ENCODE data around the gene ARHGEF7.

ARHGEF7 gene

GRCh38 chr13:111314852-111315251 lies 199.7 kb downstream of the ARHGEF7 start:
- DNase-seq: no peak

- DNase-seq: no peak
Measured at GRCh38 chr13:111315347-111315995, 200.4 kb downstream of the ARHGEF7 start.

- DNase-seq: no peak
Measured at GRCh38 chr13:111316161-111316730, 201.1 kb downstream of the ARHGEF7 start.

GRCh38 chr13:111317042-111317550 lies 202.0 kb downstream of the ARHGEF7 start:
- DNase-seq: no peak

DNA sequence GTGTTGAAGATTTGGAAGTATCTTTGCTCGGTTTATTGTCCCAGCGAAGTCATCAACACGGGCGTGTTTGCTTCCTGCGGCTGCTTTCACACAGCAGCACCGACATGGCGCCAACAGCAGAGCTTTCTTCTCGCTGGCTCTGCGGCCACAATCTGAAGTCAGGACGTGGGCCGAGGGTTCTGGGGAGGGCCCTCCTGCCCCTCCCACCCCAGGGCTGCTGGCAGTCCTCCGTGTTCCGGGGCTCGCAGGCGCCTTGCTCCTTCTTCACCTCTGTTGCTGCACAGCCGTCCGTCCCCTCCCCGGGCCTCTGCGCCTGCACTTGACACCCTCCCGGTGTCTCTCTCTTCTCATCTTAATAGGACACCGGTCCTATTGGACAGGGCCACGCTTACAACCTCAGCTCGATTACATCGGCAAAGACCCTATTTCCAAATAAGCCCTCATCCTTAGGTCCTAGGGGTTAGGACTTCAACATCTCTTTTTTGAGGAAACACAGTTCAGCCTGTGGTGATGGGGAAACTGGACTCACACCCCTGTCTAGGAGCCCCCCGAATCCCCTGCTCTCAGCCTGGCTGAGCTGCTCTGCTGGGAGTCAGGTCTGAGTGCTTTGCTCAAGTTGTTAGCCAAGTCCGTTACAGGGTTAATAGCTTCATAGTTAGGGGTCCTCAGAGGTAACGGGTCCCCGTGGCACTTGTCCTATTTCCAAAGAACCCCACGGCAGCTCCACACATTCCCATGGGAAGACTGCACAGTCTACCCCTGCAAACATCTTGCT lies 202.6 kb downstream of the ARHGEF7 start:
- no peak for DNase-seq

DNA sequence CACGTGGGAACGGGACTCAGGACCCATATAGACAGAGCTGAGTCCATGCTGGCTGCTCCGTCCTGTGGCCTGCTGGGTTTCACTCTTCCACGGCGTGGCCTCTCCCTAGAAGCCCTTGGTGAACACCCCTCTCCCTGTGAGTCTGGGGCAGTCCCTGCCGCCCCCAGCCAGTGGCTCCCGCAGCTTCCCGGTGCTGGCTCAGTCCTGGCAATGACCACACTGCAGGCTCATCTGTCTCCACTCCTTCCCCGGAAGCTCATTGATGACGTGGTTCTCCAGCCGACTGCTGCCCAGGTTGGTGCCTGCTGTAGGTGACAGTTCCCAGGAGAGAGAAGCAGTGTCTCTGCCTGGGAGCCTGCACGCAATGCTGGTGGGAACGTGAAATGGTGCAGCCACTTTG lies 203.3 kb downstream of the ARHGEF7 start:
- DNase-seq: no peak

DNA sequence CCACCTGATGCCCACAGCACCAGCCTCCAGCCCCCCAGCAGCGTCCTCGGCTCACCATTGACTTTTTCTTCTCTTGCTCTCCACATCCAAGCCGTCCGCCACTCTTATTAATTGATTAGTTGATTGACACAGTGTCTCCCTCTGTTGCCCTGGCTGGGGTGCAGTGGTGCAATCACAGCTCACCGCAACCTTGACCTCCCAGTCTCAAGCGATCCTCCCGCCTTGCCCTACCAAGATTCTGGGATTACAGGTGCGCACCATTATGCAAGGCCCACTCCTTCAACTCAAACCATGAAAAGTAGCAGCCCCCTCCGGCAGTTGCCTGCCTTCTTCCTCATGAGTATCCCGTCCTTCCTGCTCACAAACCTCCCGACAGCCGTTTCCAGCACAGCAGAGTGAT lies 204.4 kb downstream of the ARHGEF7 start:
- no peak for DNase-seq

- no peak for DNase-seq
Measured at GRCh38 chr13:111319998-111320911, 205.1 kb downstream of the ARHGEF7 start, which contains the start of gene TEX29. Gene TEX29, plus strand, starts transcription at chr13:111320642. Its CDS starts 249 bp downstream, at chr13:111320891.

- DNase-seq: no peak
Measured at GRCh38 chr13:111322001-111322915, 207.1 kb downstream of the ARHGEF7 start.

DNA sequence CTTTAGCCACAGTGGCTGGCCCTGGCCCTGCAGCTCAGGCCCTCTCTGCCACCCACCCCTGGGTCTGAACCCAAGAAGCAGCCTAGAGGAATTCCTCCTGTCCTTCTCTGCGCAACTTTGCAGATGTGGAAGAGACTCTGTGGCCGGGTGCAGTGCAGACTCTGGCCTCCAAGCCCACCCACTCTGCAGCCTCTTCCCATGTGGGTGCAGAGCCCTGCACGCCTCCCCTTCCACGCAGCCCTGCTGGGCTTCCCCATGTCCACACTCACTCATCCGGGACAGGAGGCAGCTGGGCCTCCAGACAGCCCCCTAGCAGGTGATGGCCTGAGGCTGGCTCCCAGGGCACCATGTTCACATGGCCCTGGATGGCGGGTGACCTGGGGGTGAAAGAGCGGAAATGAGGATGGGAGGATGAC lies 207.8 kb downstream of the ARHGEF7 start:
- no peak for DNase-seq

DNA sequence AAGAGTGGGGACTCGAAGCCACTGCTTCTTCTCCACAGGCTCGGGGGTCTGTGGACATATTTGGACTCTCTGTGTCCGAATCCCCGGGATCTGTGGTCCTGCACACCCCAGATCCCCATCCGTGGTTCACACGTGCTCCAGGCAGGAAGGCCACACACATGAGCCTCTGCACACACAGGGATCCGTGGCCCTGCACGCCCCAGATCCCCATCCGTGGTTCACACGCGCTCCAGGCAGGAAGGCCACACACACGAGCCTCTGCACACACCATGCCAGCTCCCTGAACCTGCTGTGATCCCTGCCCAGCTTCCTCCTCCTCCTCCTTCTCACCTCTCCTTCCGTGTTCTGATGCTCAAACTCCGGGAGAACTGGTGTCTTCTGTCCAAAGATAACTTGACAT lies 208.4 kb downstream of the ARHGEF7 start:
- DNase-seq: no peak

DNA sequence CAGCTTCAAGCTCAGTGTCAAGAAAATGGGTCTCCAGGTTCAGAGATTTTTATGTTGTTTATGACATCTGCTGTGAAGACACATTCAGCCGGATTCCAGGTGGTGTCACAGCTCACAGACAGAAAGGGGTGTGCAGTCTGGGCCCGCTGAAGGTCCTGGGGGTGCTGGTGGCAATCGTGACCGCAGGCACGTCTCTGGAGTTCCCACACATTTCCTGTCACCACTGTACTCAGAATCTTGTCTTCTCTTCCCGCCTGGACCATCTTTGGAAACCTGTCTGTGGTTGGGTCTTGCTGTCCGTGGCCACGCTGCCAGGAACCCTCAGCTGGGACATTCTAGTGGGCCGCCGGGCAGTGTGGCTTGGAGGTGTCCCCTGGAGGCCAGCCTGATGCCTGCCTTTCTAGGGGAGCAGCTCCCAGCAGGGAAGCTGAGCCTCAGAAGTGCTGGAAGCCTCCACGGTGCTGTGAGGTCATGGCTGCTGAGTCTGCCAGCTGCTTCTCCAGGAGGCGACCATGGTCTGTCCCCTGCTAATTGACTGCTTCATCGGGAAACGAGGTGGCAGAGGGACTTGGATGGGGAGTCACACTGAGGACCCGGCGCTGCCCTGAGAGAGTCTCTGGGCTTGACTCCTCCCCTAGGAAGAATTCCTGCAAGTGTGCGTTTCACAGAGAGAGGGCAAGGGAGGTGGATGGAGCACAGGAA lies 209.0 kb downstream of the ARHGEF7 start:
- DNase-seq: no peak

GRCh38 chr13:111324736-111325135 lies 209.6 kb downstream of the ARHGEF7 start:
- no peak for DNase-seq

DNA sequence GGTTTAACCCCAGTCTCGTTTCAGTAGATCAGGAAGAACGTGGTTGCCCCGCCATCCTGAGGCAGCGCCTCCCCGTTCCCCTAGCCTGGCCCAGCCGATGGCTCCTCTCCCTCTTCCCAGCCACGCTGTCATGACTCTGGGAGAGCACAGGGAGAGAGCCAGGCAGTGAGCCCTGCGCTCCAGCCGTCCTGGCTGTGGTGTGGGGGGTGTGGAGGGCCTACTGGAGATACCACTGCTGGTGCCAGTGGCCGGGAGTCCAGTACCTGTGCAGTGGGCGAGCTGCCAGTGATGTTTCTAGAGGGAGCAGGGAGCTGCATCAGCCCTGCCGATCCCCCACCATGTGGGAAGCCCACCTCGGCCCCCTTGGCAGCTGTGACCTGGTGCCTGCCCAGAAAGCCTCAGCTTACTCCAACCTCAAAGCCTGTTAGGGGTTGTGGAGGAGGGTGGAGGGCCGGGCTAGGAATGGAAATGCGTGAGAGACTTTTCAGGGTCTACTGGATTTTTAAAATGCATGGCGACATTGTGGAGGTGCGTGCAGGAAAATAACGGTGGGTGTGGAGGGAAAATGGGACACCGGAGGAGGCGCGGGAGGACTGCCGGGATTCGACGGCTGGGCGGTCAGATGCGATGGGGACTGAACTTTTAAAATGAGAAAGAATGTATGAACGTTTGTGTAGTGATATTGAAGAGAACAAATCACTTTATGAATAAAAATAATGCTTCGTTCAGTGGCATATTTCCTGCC lies 210.2 kb downstream of the ARHGEF7 start:
- no peak for DNase-seq

- no peak for DNase-seq
Measured at GRCh38 chr13:111325941-111326620, 211.0 kb downstream of the ARHGEF7 start.

DNA sequence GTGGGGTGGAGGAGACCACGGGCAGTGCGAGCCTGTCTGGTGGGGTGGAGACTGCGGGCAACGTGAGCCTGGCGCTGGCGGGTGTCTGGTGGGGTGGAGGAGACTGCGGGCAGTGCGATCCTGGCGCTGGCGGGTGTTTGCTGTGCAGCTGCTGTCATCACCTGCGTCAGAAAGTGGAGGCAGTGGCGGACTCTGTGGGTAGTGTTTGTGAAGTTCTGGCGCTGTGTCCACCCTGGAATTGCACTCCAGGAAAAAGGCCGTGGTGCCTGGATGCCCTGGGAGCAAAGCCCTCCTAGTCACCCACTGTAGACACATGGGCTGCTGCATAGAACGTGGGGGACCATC lies 211.5 kb downstream of the ARHGEF7 start:
- DNase-seq: no peak

- no peak for DNase-seq
Measured at GRCh38 chr13:111326981-111327642, 212.0 kb downstream of the ARHGEF7 start.

- no peak for DNase-seq
Measured at GRCh38 chr13:111327730-111328573, 212.8 kb downstream of the ARHGEF7 start.

Measured in central memory CD4-positive, alpha-beta T cell (primary cell).